NCI-H1694 treated with DMSO at 0.1 percent for 48 hours (cell line): Measurements from ENCODE around the gene C4orf54.

ENCODE experiments used
- DNase-seq: peaks from one replicate; lab custom pipeline; 2025; lab: John Stamatoyannopoulos, UW

C4orf54 gene

GRCh38 chr4:99617374-99617773 lies 40.3 kb downstream of the C4orf54 start:
- DNase-seq, result no peak

- DNase-seq, result no peak
Observed at GRCh38 chr4:99615170-99615820, 42.3 kb downstream of the C4orf54 start.

GRCh38 chr4:99614491-99614890 lies 43.1 kb downstream of the C4orf54 start:
- DNase-seq, result no peak

- no peak for DNase-seq
Observed at GRCh38 chr4:99612704-99613103, 44.9 kb downstream of the C4orf54 start.

GRCh38 chr4:99612281-99612680 lies 45.3 kb downstream of the C4orf54 start:
- DNase-seq, result no peak

- DNase-seq, result no peak
Observed at GRCh38 chr4:99610605-99611175, 46.9 kb downstream of the C4orf54 start.

GRCh38 chr4:99608417-99608816 lies 49.2 kb downstream of the C4orf54 start:
- DNase-seq, result no peak
